Astrocyte (in vitro differentiated cells and primary cell): Measurements from ENCODE around the gene C1orf141. TPM values are rescaled to one million over a fixed set of nuclear protein-coding genes. Genes with fewer than 3 reads are reported as not detected.

ENCODE experiments used
- DNase-seq: peaks from one replicate; pipeline ENCODE4 v3.0.0-alpha.2; 2010; ENCODE audit warnings: low read depth
- FAIRE-seq: peaks from 2 replicates; lab custom pipeline; 2011; peaks lifted over from hg19 to GRCh38; lab: Jason Lieb, UNC
- H2AFZ ChIP-seq: 2 replicates; pipeline ENCODE4 v1.6.0; 2012; ENCODE audit warnings: low read depth, low read length, inconsistent platforms
- H3K27ac ChIP-seq: 2 replicates; pipeline ENCODE4 v1.5.1; 2011; ENCODE audit warnings: low read depth, low read length, inconsistent platforms
- H3K27me3 ChIP-seq: 2 replicates; pipeline ENCODE4 v1.6.0; 2011; ENCODE audit warnings: low read length, inconsistent platforms; ENCODE audit not compliant: insufficient read depth
- H3K36me3 ChIP-seq: 2 replicates; pipeline ENCODE4 v1.5.1; 2011; ENCODE audit warnings: low read length, inconsistent platforms; ENCODE audit not compliant: insufficient read depth
- H3K4me1 ChIP-seq: 2 replicates; pipeline ENCODE4 v1.5.1; 2011; ENCODE audit warnings: low read length, inconsistent platforms; ENCODE audit not compliant: insufficient read depth
- H3K4me2 ChIP-seq: 2 replicates; pipeline ENCODE4 v1.6.0; 2012; ENCODE audit warnings: low read length, inconsistent platforms
- H3K4me3 ChIP-seq: 2 replicates; pipeline ENCODE4 v1.5.1; 2011; ENCODE audit warnings: low read depth, mild to moderate bottlenecking, low read length, inconsistent platforms; ENCODE audit not compliant: insufficient read depth
- H3K79me2 ChIP-seq: 2 replicates; pipeline ENCODE4 v1.6.0; 2012; ENCODE audit warnings: mild to moderate bottlenecking, low read length, inconsistent platforms; ENCODE audit not compliant: insufficient read depth
- H3K9ac ChIP-seq: 2 replicates; pipeline ENCODE4 v1.6.0; 2012; ENCODE audit warnings: mild to moderate bottlenecking, low read length, inconsistent platforms
- H3K9me3 ChIP-seq: 2 replicates; pipeline ENCODE4 v1.5.1; 2012; ENCODE audit warnings: low read depth, mild to moderate bottlenecking, low read length, inconsistent platforms; ENCODE audit not compliant: insufficient read depth
- H4K20me1 ChIP-seq: 2 replicates; pipeline ENCODE4 v1.6.0; 2012; ENCODE audit warnings: low read length, inconsistent platforms; ENCODE audit not compliant: insufficient read depth
- H3K27ac Mint-ChIP-seq: one replicate; pipeline ENCODE4 v1.8.0; 2021; ENCODE audit warnings: mild to moderate bottlenecking, mixed read lengths; ENCODE audit not compliant: unreplicated experiment
- H3K27me3 Mint-ChIP-seq: one replicate; pipeline ENCODE4 v1.8.0; 2021; ENCODE audit warnings: low read depth, mixed read lengths; ENCODE audit not compliant: unreplicated experiment
- H3K36me3 Mint-ChIP-seq: one replicate; pipeline ENCODE4 v1.8.0; 2021; ENCODE audit warnings: low read depth, mixed read lengths; ENCODE audit not compliant: unreplicated experiment
- H3K4me1 Mint-ChIP-seq: one replicate; pipeline ENCODE4 v1.8.0; 2021; ENCODE audit warnings: low read depth, mixed read lengths; ENCODE audit not compliant: unreplicated experiment
- H3K4me3 Mint-ChIP-seq: one replicate; pipeline ENCODE4 v1.8.0; 2021; ENCODE audit warnings: mild to moderate bottlenecking, moderate library complexity, mixed read lengths; ENCODE audit not compliant: unreplicated experiment
- H3K9me3 Mint-ChIP-seq: one replicate; pipeline ENCODE4 v1.8.0; 2021; ENCODE audit warnings: mild to moderate bottlenecking, mixed read lengths; ENCODE audit not compliant: unreplicated experiment
- EZH2 ChIP-seq: IDR thresholded peaks from 2 replicates; pipeline ENCODE4 v1.6.1; 2012; ENCODE audit warnings: mild to moderate bottlenecking, low read length, inconsistent platforms; ENCODE audit not compliant: insufficient read depth
- total RNA-seq: library from RNA; stranded (reverse); gene quantifications from 2 replicates; pipeline ENCODE4 v1.2.1, GENCODE V29; 2021
- TF ChIP-seq, protein P1 (sequence below): IDR thresholded peaks from 2 replicates; pipeline ENCODE4 v1.5.1; 2011; ENCODE audit warnings: low read depth, mild to moderate bottlenecking, inconsistent platforms, low read length, moderate library complexity; ENCODE audit not compliant: insufficient read depth

Gene C1orf141
- total RNA-seq, 1 donor from 2014 or later = not detected

DNA sequence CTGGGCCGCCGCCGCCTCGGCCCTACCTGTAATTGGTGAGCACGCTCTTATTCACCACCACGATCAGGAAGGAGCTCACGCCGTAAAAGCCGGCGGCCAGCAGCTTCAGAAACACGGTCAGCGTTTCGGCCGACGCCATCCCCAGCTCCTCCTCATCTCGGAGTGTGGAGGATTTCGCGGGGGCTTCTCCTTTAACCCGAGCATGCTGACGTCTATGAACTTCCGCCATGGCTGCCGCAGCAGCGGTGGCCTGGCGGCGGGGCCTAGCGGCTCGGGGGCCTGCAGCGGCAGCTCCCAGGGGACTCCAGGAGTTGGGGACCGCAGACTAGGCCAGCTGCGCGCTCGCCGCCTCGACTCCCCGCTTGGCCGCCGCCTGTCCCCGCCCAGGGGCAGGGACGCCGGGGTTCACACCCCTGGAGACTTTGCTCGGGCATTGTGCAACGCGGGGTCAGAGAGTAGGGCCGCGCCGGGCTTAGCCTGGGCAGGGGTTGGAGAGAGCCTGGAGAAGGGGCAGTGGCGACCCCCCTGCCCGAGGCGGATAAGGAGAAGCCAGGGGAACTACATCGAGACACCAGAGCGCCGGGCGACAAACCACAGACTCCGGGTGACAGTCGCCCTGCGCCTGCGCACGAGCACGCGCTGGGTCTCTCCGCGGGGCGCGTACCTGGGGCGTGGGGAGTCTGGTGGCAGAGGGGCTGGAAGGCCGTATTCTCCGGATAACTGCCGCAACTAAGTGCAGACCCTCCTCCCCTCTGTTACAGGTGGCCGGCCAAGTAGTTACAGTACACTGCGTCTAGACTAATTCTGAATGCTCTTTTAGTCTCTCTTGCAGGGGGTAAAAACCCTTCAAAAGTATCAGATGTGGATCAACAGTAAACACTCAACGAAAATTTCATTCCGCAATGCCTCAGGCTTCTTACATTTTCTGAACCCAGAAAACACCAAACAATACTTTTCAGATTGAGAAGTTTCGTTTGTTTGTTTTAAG, 80.7 kb downstream of the C1orf141 start, which contains the start of gene SLC35D1:
Gene SLC35D1 (minus strand): TSS at position 364 of the 988 bp plus-strand sequence. CDS start 135 bp downstream, at position 229.
- peak; percentile 57 for DNase-seq
- H3K27me3 ChIP-seq = no peaks in the 10 kb centered on the region

DNA sequence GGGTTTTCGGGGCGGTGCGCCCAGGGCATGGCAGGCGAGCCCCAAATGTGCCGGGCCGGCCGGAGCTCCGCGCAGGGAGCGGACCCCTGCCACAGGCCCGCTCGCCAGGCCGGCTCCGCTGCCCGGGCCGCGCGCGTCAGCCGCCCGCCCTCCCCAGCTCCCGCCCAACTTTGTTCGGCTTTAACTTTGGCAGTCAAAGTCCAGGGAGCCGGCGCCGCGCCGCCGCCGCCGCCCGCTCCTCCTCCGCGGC, 81.3 kb downstream of the C1orf141 start:
- peak overlapping the region; percentile 83 for H3K27ac ChIP-seq
- peak overlapping the region; percentile 84 for H2AFZ ChIP-seq
- TF ChIP-seq, protein P1, sequence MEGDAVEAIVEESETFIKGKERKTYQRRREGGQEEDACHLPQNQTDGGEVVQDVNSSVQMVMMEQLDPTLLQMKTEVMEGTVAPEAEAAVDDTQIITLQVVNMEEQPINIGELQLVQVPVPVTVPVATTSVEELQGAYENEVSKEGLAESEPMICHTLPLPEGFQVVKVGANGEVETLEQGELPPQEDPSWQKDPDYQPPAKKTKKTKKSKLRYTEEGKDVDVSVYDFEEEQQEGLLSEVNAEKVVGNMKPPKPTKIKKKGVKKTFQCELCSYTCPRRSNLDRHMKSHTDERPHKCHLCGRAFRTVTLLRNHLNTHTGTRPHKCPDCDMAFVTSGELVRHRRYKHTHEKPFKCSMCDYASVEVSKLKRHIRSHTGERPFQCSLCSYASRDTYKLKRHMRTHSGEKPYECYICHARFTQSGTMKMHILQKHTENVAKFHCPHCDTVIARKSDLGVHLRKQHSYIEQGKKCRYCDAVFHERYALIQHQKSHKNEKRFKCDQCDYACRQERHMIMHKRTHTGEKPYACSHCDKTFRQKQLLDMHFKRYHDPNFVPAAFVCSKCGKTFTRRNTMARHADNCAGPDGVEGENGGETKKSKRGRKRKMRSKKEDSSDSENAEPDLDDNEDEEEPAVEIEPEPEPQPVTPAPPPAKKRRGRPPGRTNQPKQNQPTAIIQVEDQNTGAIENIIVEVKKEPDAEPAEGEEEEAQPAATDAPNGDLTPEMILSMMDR = no peak
- no peak for TF ChIP-seq EZH2
- no peaks in the 10 kb centered on the region for H4K20me1 ChIP-seq
- no peaks in the 10 kb centered on the region for H3K9me3 ChIP-seq
- no peaks in the 10 kb centered on the region for H3K4me1 ChIP-seq
- no peaks in the 10 kb centered on the region for H3K27me3 ChIP-seq
- H3K4me2 ChIP-seq = peak overlapping the region; percentile 93
- H3K27ac Mint-ChIP-seq = peak overlapping the region; percentile 84
- peaks cover 17% of the 10 kb centered on the region for H3K4me1 Mint-ChIP-seq
- H3K36me3 Mint-ChIP-seq = peaks cover 6% of the 10 kb centered on the region
- no peaks in the 10 kb centered on the region for H3K27me3 Mint-ChIP-seq
- FAIRE-seq = no peak
- no peak for DNase-seq
- peak overlapping the region; percentile 90 for H3K4me3 ChIP-seq
- H3K79me2 ChIP-seq = peaks cover 36% of the 10 kb centered on the region
- peak overlapping the region; percentile 89 for H3K9ac ChIP-seq
- peaks cover 7% of the 10 kb centered on the region for H3K36me3 ChIP-seq
- peak overlapping the region; percentile 95 for H3K4me3 Mint-ChIP-seq
- H3K9me3 Mint-ChIP-seq = no peaks in the 10 kb centered on the region

More for the DNA sequence above, 80.7 kb downstream of the C1orf141 start, which contains the start of gene SLC35D1:
- H3K27ac Mint-ChIP-seq = peak within 1 kb of the TSS; percentile 87
- peak within 1 kb of the TSS; percentile 89 for H3K9ac ChIP-seq
- H3K4me3 ChIP-seq = peak within 1 kb of the TSS; percentile 90
- peaks cover 36% of the 10 kb centered on the region for H3K79me2 ChIP-seq
- peak within 1 kb of the TSS; percentile 83 for H3K27ac ChIP-seq
- TF ChIP-seq, protein P1 = no peak
- TF ChIP-seq EZH2 = no peak
- H3K9me3 ChIP-seq = no peaks in the 10 kb centered on the region
- H3K4me3 Mint-ChIP-seq = peak within 1 kb of the TSS; percentile 95
- H3K4me1 ChIP-seq = peaks cover 3% of the 10 kb centered on the region
- H3K4me2 ChIP-seq = peak within 1 kb of the TSS; percentile 93
- no peaks in the 10 kb centered on the region for H4K20me1 ChIP-seq
- no peaks in the 10 kb centered on the region for H3K27me3 Mint-ChIP-seq
- no peak for FAIRE-seq
- no peaks in the 10 kb centered on the region for H3K9me3 Mint-ChIP-seq
- peaks cover 4% of the 10 kb centered on the region for H3K36me3 ChIP-seq
- H3K4me1 Mint-ChIP-seq = peaks cover 23% of the 10 kb centered on the region
- peaks cover 4% of the 10 kb centered on the region for H3K36me3 Mint-ChIP-seq
- H2AFZ ChIP-seq = peak within 1 kb of the TSS; percentile 84
